Measurements from ENCODE around the gene CSMD2.

The CSMD2 gene

DNA sequence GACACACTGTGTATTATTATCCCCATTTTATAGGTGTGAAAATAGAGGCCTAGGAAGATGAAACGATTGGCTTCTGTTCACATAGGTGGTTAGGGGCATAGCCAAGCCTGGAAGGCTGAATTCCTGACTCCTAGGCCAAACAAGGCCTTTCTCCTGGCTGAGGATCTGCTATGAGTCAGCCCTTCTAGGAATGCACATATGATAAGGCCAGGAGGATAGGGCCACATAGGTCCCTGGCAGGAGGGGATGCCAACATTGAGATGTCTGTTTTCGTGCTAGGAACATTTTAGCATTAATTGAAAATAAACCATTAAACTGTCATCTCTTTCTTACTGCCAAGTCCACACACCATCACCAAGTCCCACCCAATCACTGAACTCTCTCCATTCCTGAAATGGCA lies 9.2 kb downstream of the CSMD2 start:
- Histone ChIP-seq H3K27ac (no peak overlapping the region), H3K4me3 (no peak overlapping the region)
- TF ChIP-seq, protein P1, sequence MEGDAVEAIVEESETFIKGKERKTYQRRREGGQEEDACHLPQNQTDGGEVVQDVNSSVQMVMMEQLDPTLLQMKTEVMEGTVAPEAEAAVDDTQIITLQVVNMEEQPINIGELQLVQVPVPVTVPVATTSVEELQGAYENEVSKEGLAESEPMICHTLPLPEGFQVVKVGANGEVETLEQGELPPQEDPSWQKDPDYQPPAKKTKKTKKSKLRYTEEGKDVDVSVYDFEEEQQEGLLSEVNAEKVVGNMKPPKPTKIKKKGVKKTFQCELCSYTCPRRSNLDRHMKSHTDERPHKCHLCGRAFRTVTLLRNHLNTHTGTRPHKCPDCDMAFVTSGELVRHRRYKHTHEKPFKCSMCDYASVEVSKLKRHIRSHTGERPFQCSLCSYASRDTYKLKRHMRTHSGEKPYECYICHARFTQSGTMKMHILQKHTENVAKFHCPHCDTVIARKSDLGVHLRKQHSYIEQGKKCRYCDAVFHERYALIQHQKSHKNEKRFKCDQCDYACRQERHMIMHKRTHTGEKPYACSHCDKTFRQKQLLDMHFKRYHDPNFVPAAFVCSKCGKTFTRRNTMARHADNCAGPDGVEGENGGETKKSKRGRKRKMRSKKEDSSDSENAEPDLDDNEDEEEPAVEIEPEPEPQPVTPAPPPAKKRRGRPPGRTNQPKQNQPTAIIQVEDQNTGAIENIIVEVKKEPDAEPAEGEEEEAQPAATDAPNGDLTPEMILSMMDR (IDR thresholded peaks at IDR 0.05), result no peak
- DNase-seq (ENCODE audit: low spot score), result no peak

GRCh38 chr1:34153246-34153645 lies 11.8 kb downstream of the CSMD2 start:
- Histone ChIP-seq H3K27ac (no peak overlapping the region), H3K4me3 (no peak overlapping the region)
- TF ChIP-seq, protein P1 (IDR thresholded peaks at IDR 0.05), result no peak
- DNase-seq (ENCODE audit: low spot score), result no peak

- DNase-seq (ENCODE audit: low spot score), result no peak
- H3K4me3 ChIP-seq, result no peak overlapping the region
- H3K27ac ChIP-seq, result no peak overlapping the region
- TF ChIP-seq, protein P1 (IDR thresholded peaks at IDR 0.05), result no peak
These were observed 15.5 kb downstream of the CSMD2 start for GRCh38 chr1:34149501-34149900.

DNA sequence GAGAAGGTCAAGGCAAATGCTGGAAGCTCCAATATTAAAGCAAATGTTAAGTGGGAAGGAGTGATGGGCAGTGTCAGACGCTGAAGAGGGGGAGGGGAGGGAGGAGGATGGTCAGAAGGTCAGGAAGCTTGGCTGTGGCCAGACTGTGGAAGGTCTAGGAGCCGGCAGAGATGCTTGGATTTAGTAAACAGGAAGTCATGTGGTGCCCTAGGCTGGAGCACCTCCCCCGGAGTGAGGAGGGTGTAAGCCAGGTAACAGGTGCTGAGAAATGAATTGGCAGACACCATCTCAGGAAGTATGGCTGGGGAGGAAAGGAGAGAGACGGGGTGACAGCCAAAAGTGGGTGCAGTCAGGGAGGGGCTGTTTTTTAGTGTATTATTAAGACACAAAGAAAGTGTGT lies 17.7 kb downstream of the CSMD2 start:
- TF ChIP-seq, protein P1 (IDR thresholded peaks at IDR 0.05), result no peak
- no peak overlapping the region for H3K4me3 ChIP-seq

GRCh38 chr1:34144766-34145165 lies 20.3 kb downstream of the CSMD2 start:
- TF ChIP-seq, protein P1 (IDR thresholded peaks at IDR 0.05), result no peak
- DNase-seq (ENCODE audit: low spot score), result no peak
- no peak overlapping the region for H3K4me3 ChIP-seq
- no peak overlapping the region for H3K27ac ChIP-seq

More for the DNA sequence above, 17.7 kb downstream of the CSMD2 start:
- DNase-seq (ENCODE audit: low spot score), result no peak
- H3K27ac ChIP-seq, result no peak overlapping the region

DNA sequence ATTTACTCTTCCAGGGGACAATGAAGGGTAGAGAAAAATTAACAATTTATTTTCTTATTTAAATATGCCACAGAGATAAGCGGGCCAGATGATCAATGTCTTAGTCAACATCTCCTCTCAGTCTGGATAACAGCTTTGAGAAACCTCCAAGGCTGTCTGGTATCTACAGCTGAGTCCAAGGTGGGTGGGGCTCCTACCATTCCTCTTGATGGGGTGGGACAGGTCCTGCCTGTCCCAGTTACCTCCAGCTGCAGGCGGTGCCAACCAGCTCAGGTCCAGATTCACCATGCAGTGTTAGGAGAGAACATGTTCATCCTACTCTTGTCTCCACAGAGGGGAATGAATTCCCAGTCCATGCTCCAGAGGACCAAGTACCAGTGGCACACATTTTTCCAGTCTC lies 21.1 kb downstream of the CSMD2 start:
- Histone ChIP-seq H3K27ac (no peak overlapping the region), H3K4me3 (no peak overlapping the region)
- DNase-seq (ENCODE audit: low spot score), result no peak
- TF ChIP-seq, protein P1 (IDR thresholded peaks at IDR 0.05), result no peak

- TF ChIP-seq, protein P1 (IDR thresholded peaks at IDR 0.05), result no peak
- Histone ChIP-seq H3K27ac (no peak overlapping the region), H3K4me3 (no peak overlapping the region)
- DNase-seq (ENCODE audit: low spot score), result peak; percentile 17
These were observed 24.9 kb downstream of the CSMD2 start for GRCh38 chr1:34140011-34140676.

All from coronary artery (tissue), 2 donors.